ENCODE data around the gene TMCO4. TPM values are rescaled to one million over a fixed set of nuclear protein-coding genes. Genes with fewer than 3 reads are reported as not detected.

The TMCO4 gene
- total and polyA plus RNA-seq, 2 donors (not counting 1 experiment from before 2014, with no cell fraction given), result 12.5 to 24.3 TPM

- DNase-seq (ENCODE audit: low read depth in 2 of 2), result peak in 1 of 2 donors; percentile 86
- Histone ChIP-seq H3K4me3 (replicated peaks in 1 of 4; ENCODE audit: control extremely low read depth in 1 of 4, insufficient read depth in 1 of 4, low read depth in 3 of 4, low read length in 4 of 4) (no peak overlapping the region), H3K4me1 (ENCODE audit: control insufficient read depth, extremely low read depth, insufficient read depth, low read length) (peaks cover 16% of the 10 kb centered on the region), H3K36me3 (ENCODE audit: control insufficient read depth, insufficient read depth, low read length) (no peaks in the 10 kb centered on the region), H2AFZ (ENCODE audit: low read length) (no peak overlapping the region), H3K9ac (ENCODE audit: insufficient read depth, low read length) (no peak overlapping the region), H4K20me1 (ENCODE audit: control insufficient read depth, extremely low read depth, insufficient read depth, low read length) (no peaks in the 10 kb centered on the region), H3K27ac (ENCODE audit: insufficient read depth, low read length) (peak overlapping the region; percentile 80), H3K79me2 (ENCODE audit: control insufficient read depth, insufficient read depth, low read length) (no peaks in the 10 kb centered on the region), H3K4me2 (ENCODE audit: extremely low read depth, insufficient read depth, low read length) (no peak overlapping the region), H3K9me3 (ENCODE audit: control insufficient read depth, insufficient read depth, low read depth, low read length) (no peaks in the 10 kb centered on the region), H3K27me3 (ENCODE audit: control insufficient read depth, insufficient read depth, low read length) (no peaks in the 10 kb centered on the region)
- TF ChIP-seq CTCF (conservative IDR thresholded peaks at IDR 0.05 in 1 of 2, IDR thresholded peaks at IDR 0.05 in 1 of 2; ENCODE audit: low read depth in 1 of 2, low read length in 2 of 2) (no peak), EZH2 (IDR thresholded peaks at IDR 0.05; ENCODE audit: low read length, missing control alignments) (no peak)
These were observed 34.9 kb downstream of the TMCO4 start for GRCh38 chr1:19764848-19765247.

GRCh38 chr1:19762175-19762779, 37.4 kb downstream of the TMCO4 start:
- Histone ChIP-seq H3K4me3 (replicated peaks in 1 of 4; ENCODE audit: control extremely low read depth in 1 of 4, insufficient read depth in 1 of 4, low read depth in 3 of 4, low read length in 4 of 4) (no peak overlapping the region), H3K36me3 (ENCODE audit: control insufficient read depth, insufficient read depth, low read length) (no peaks in the 10 kb centered on the region), H3K27ac (ENCODE audit: insufficient read depth, low read length) (no peak overlapping the region), H3K9ac (ENCODE audit: insufficient read depth, low read length) (no peak overlapping the region), H2AFZ (ENCODE audit: low read length) (no peak overlapping the region), H3K9me3 (ENCODE audit: control insufficient read depth, insufficient read depth, low read depth, low read length) (no peaks in the 10 kb centered on the region), H3K79me2 (ENCODE audit: control insufficient read depth, insufficient read depth, low read length) (no peaks in the 10 kb centered on the region), H3K4me1 (ENCODE audit: control insufficient read depth, extremely low read depth, insufficient read depth, low read length) (peaks cover 33% of the 10 kb centered on the region), H3K4me2 (ENCODE audit: extremely low read depth, insufficient read depth, low read length) (no peak overlapping the region), H4K20me1 (ENCODE audit: control insufficient read depth, extremely low read depth, insufficient read depth, low read length) (no peaks in the 10 kb centered on the region), H3K27me3 (ENCODE audit: control insufficient read depth, insufficient read depth, low read length) (no peaks in the 10 kb centered on the region)
- peak in 1 of 2 donors; percentile 32 for DNase-seq (ENCODE audit: low read depth in 2 of 2)
- TF ChIP-seq CTCF (conservative IDR thresholded peaks at IDR 0.05 in 1 of 2, IDR thresholded peaks at IDR 0.05 in 1 of 2; ENCODE audit: low read depth in 1 of 2, low read length in 2 of 2) (peak; percentile 71 to 85), EZH2 (IDR thresholded peaks at IDR 0.05; ENCODE audit: low read length, missing control alignments) (no peak)

- Histone ChIP-seq H3K27ac (ENCODE audit: insufficient read depth, low read length) (no peak overlapping the region), H4K20me1 (ENCODE audit: control insufficient read depth, extremely low read depth, insufficient read depth, low read length) (no peaks in the 10 kb centered on the region), H3K4me3 (replicated peaks in 1 of 4; ENCODE audit: control extremely low read depth in 1 of 4, insufficient read depth in 1 of 4, low read depth in 3 of 4, low read length in 4 of 4) (no peak overlapping the region), H2AFZ (ENCODE audit: low read length) (no peak overlapping the region), H3K9ac (ENCODE audit: insufficient read depth, low read length) (no peak overlapping the region), H3K36me3 (ENCODE audit: control insufficient read depth, insufficient read depth, low read length) (no peaks in the 10 kb centered on the region), H3K4me1 (ENCODE audit: control insufficient read depth, extremely low read depth, insufficient read depth, low read length) (peaks cover 18% of the 10 kb centered on the region), H3K4me2 (ENCODE audit: extremely low read depth, insufficient read depth, low read length) (no peak overlapping the region), H3K27me3 (ENCODE audit: control insufficient read depth, insufficient read depth, low read length) (no peaks in the 10 kb centered on the region), H3K9me3 (ENCODE audit: control insufficient read depth, insufficient read depth, low read depth, low read length) (no peaks in the 10 kb centered on the region), H3K79me2 (ENCODE audit: control insufficient read depth, insufficient read depth, low read length) (no peaks in the 10 kb centered on the region)
- DNase-seq (ENCODE audit: low read depth in 2 of 2), result peak in 1 of 2 donors; percentile 70
- TF ChIP-seq CTCF (conservative IDR thresholded peaks at IDR 0.05 in 1 of 2, IDR thresholded peaks at IDR 0.05 in 1 of 2; ENCODE audit: low read depth in 1 of 2, low read length in 2 of 2) (no peak), EZH2 (IDR thresholded peaks at IDR 0.05; ENCODE audit: low read length, missing control alignments) (no peak)
These were observed 40.0 kb downstream of the TMCO4 start for GRCh38 chr1:19759740-19760089.

All from fibroblast of lung (primary cell).